CD4-positive, alpha-beta T cell (primary cell): Measurements from ENCODE around the gene LRP8. TPM values are rescaled to one million over a fixed set of nuclear protein-coding genes. Genes with fewer than 3 reads are reported as not detected.

ENCODE experiments used
- ATAC-seq: fragments of 200-7000 bp; cut with Tn5 transposase; one replicate; pipeline ENCODE4 v1.10.0; 2022; ENCODE audit warnings: mild to moderate bottlenecking; ENCODE audit not compliant: poor library complexity
- CTCF ChIA-PET: fragments of 350-600 bp; sonication (Branson Sonifier 250); formaldehyde crosslinking; loops from one replicate; lab custom pipeline; 2021; ENCODE audit warnings: antibody characterized with exemption, inconsistent platforms; lab: Charles Lee
- POLR2A ChIA-PET: fragments of 350-600 bp; sonication (Branson Sonifier 250); formaldehyde crosslinking; loops from one replicate; lab custom pipeline; 2021; ENCODE audit warnings: antibody characterized with exemption, inconsistent platforms; lab: Charles Lee
- DNase-seq, 14 experiments: peaks; one replicate each; pipeline ENCODE4 v3.0.0-alpha.2; 2013 to 2020; ENCODE audit warnings: mixed read lengths in 2 of 14
- H3K27ac ChIP-seq, 2 donors: one replicate each; pipeline versions ENCODE4 v1.5.1 to v1.7.0; 2013; ENCODE audit warnings: low read length in 2 of 2, low read depth in 1 of 2, mild to moderate bottlenecking in 1 of 2
- H3K27me3 ChIP-seq, 2 experiments: 1 replicate in 1 of 2; 2 replicates in 1 of 2; pipeline versions ENCODE4 v1.6.1 to v1.7.0; 2013; ENCODE audit warnings: low read length in 2 of 2, control low read depth in 1 of 2, mild to moderate bottlenecking in 1 of 2, moderate library complexity in 1 of 2; ENCODE audit not compliant: insufficient read depth in 2 of 2, control insufficient read depth in 1 of 2
- H3K36me3 ChIP-seq: one replicate; pipeline ENCODE4 v1.6.1; 2013; ENCODE audit warnings: low read length, control low read depth; ENCODE audit not compliant: insufficient read depth
- H3K4me1 ChIP-seq: one replicate; pipeline ENCODE4 v1.6.1; 2013; ENCODE audit warnings: low read length, control low read depth; ENCODE audit not compliant: insufficient read depth
- H3K4me3 ChIP-seq: one replicate; pipeline ENCODE4 v1.5.1; 2013; ENCODE audit warnings: mild to moderate bottlenecking, low read length, moderate library complexity
- H3K9me3 ChIP-seq, 2 experiments: 1 replicate in 1 of 2; 2 replicates in 1 of 2; pipeline versions ENCODE4 v1.6.1 to v1.7.0; 2013; ENCODE audit warnings: low read length in 2 of 2, mild to moderate bottlenecking in 2 of 2, control low read depth in 1 of 2, moderate library complexity in 1 of 2; ENCODE audit not compliant: control insufficient read depth in 1 of 2, insufficient read depth in 1 of 2
- H3K27ac Mint-ChIP-seq: one replicate; pipeline ENCODE4 v1.8.0; 2020; ENCODE audit warnings: mixed read lengths
- H3K27me3 Mint-ChIP-seq: one replicate; pipeline ENCODE4 v1.8.0; 2021; ENCODE audit warnings: mixed read lengths
- H3K36me3 Mint-ChIP-seq: one replicate; pipeline ENCODE4 v1.8.0; 2021; ENCODE audit warnings: low read depth, mixed read lengths
- H3K4me1 Mint-ChIP-seq: one replicate; pipeline ENCODE4 v1.8.0; 2021; ENCODE audit warnings: low read depth, mixed read lengths
- H3K4me3 Mint-ChIP-seq: one replicate; pipeline ENCODE4 v1.8.0; 2020; ENCODE audit warnings: mild to moderate bottlenecking, mixed read lengths
- H3K9me3 Mint-ChIP-seq: one replicate; pipeline ENCODE4 v1.8.0; 2020; ENCODE audit warnings: mixed read lengths
- CTCF ChIP-seq: fragments of 200-600 bp; IDR thresholded peaks from one replicate; pipeline ENCODE4 v1.8.0; 2022; ENCODE audit warnings: antibody characterized with exemption, mild to moderate bottlenecking
- intact Hi-C, 2 experiments: fragments of 100-400 bp; cut with DNase I in 1 of 2; cut with micrococcal nuclease in 1 of 2; formaldehyde crosslinking; loops; one replicate each; pipeline versions ENCODE4 v1.15.1 to v1.9.0; 2023 to 2025; cut with DNase I, micrococcal nuclease
- polyA plus RNA-seq, 2 donors: library from polyadenylated mRNA; unstranded; fragments of 120-200 nt; gene quantifications; one replicate each; pipeline ENCODE4 v1.2.1, GENCODE V29; 2013
- total RNA-seq, 174 experiments: library from RNA in 2 of 174; stranded (reverse) in 2 of 174; gene quantifications; one replicate each; pipeline ENCODE4 v1.2.3 and lab custom pipeline; 2021 to 2026

Gene LRP8
- 10 to 100 TPM in 1 of 2 experiments, 1 to 10 TPM in 1; 8.1 to 11.5 TPM for total RNA-seq
- polyA plus RNA-seq (2013, experiment 1 of 2) = 5.2 TPM
- 6.7 TPM for polyA plus RNA-seq (2013, experiment 2 of 2)
- total RNA-seq (lab: John Stamatoyannopoulos, UW) = 14.8 to 208 (median 50.9) reads per million in 172 experiments

DNA sequence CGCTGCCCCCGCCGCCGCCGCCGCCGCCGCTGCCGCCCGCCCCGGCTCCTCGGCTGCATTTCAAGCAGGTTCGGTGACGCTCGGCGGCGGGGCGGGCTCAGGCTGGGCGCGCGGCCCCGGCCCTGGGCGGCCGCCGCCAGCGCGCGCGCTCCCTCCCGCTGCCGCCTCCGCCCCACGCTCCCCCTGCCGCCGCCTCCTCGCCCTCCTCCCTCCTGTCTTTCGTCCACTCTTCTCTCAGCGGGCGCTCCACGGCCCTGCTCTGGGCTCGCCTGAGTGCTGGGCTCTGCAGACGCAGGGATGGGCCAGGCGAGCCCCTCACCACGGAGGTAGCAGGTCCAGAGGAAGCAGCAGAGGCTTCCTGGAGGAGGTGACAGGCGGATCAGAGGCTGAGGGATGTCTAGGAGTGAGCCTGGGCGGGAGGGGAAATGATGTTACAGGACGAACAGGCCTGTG is at the start of gene LRP8:
LRP8 (minus strand) TSS at position 62 of the 453 bp plus-strand sequence. CDS start 158 bp downstream, outside the sequence.
- Mint-ChIP-seq H3K4me3 (peak within 1 kb of the TSS; percentile 97), H3K36me3 (peaks cover 4% of the 10 kb centered on the region), H3K27ac (peak within 1 kb of the TSS; percentile 90), H3K4me1 (peaks cover 17% of the 10 kb centered on the region), H3K9me3 (no peaks in the 10 kb centered on the region), H3K27me3 (no peaks in the 10 kb centered on the region)
- POLR2A ChIA-PET = no interaction called here
- DNase-seq (peak; percentile 60 to 90 (median 76)), ATAC-seq (peak; percentile 56)
- Histone ChIP-seq H3K9me3 (no peaks in the 10 kb centered on the region), H3K27ac (peak within 1 kb of the TSS; percentile 5 to 13), H3K4me3 (peak within 1 kb of the TSS; percentile 86), H3K4me1 (peaks cover 26% of the 10 kb centered on the region), H3K27me3 (no peaks in the 10 kb centered on the region), H3K36me3 (no peaks in the 10 kb centered on the region)
- CTCF ChIA-PET = no interaction called here
- intact Hi-C loops = loop anchor here in 1 of 2 experiments (5.0 to 10.0 kb wide), 3 partner anchors 91 to 1387 kb away; partner anchors contain the start of genes IFT25, LRRC42, MAGOH and TTC4
- no peak for TF ChIP-seq CTCF

GRCh38 chr1:53377438-53377841 is 49.6 kb upstream of the LRP8 start:
- CTCF ChIA-PET = no interaction called here
- intact Hi-C loops = no loop called here
- no peaks in the 10 kb centered on the region for H3K36me3 Mint-ChIP-seq
- no peak overlapping the region for H3K27ac Mint-ChIP-seq
- H3K9me3 Mint-ChIP-seq = no peaks in the 10 kb centered on the region
- no peaks in the 10 kb centered on the region for H3K4me1 Mint-ChIP-seq
- no peak overlapping the region for H3K4me3 ChIP-seq
- H3K36me3 ChIP-seq = no peaks in the 10 kb centered on the region
- ATAC-seq (no peak), DNase-seq (peak in 1 of 14 experiments; percentile 26)
- no peaks in the 10 kb centered on the region for H3K27me3 Mint-ChIP-seq
- POLR2A ChIA-PET = no interaction called here
- H3K4me3 Mint-ChIP-seq = no peak overlapping the region
- no peaks in the 10 kb centered on the region for H3K4me1 ChIP-seq
- no peaks in the 10 kb centered on the region for H3K9me3 ChIP-seq
- no peak for TF ChIP-seq CTCF
- H3K27ac ChIP-seq = no peak overlapping the region
- H3K27me3 ChIP-seq = no peaks in the 10 kb centered on the region

DNA sequence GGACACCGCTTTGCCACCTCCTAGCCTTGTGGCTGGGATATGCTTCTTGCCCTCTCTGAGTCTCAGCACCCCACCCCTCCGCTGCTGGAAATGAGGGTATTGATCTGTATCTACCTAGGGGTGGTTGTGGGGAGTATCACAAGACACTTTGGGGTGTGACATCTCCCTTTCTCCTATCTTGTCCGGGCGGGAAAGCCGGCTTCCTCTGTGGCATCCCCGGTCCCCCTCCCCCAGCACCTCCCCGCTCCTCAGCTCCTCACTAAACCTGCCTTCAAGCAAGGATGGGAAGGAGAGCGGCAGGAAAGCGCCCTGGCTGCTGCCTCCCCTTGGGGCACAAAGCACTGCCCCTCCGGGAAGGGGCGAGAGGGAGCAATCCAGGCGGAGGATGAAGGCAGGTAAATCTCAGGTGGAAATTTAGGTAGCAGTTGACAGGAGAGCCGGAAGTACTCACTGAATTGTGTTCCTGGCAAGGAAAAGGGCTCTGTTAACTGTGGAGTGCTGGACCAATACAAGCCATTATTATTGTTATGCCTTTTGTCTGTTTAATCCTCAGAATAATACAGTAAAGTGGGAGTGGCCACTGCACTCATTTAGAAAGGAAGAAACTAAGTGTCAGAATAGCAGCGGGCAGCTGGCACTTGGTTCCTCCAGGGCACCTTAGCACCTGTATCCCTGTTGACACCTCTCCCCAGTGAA is 49.0 kb upstream of the LRP8 start:
- H3K4me1 Mint-ChIP-seq = no peaks in the 10 kb centered on the region
- TF ChIP-seq CTCF = no peak
- DNase-seq (peak in 1 of 14 experiments; percentile 17), ATAC-seq (no peak)
- no peak overlapping the region for H3K27ac Mint-ChIP-seq
- no peaks in the 10 kb centered on the region for H3K27me3 Mint-ChIP-seq
- no peaks in the 10 kb centered on the region for H3K9me3 Mint-ChIP-seq
- no peak overlapping the region for H3K4me3 Mint-ChIP-seq
- CTCF ChIA-PET = no interaction called here
- H3K27me3 ChIP-seq = no peaks in the 10 kb centered on the region
- H3K36me3 Mint-ChIP-seq = no peaks in the 10 kb centered on the region
- H3K9me3 ChIP-seq = no peaks in the 10 kb centered on the region
- POLR2A ChIA-PET = no interaction called here
- H3K4me1 ChIP-seq = no peaks in the 10 kb centered on the region
- H3K36me3 ChIP-seq = no peaks in the 10 kb centered on the region
- H3K27ac ChIP-seq = no peak overlapping the region
- no peak overlapping the region for H3K4me3 ChIP-seq
- intact Hi-C loops = no loop called here
